GM10266 (cell line): Measurements from ENCODE around the gene COA1.
A peak's percentile ranks its signal among the peaks of the same experiment; 100 is the strongest.

Experiments
- DNase-seq: peaks from one replicate; pipeline ENCODE4 v3.0.0; 2012; ENCODE audit errors: extremely low spot score
- CTCF ChIP-seq: IDR thresholded peaks from 2 replicates; pipeline ENCODE4 v1.5.1; 2012; ENCODE audit warnings: mild to moderate bottlenecking, low read depth; ENCODE audit not compliant: control insufficient read depth, insufficient read depth; ENCODE audit errors: missing control alignments

Gene COA1

GRCh38 chr7:43768887-43769272 lies 39.6 kb upstream of the COA1 start:
- DNase-seq = no peak
- TF ChIP-seq CTCF = no peak

GRCh38 chr7:43768201-43768886 lies 39.0 kb upstream of the COA1 start:
- no peak for TF ChIP-seq CTCF
- no peak for DNase-seq

- no peak for TF ChIP-seq CTCF
- no peak for DNase-seq
These were observed 38.0 kb upstream of the COA1 start for GRCh38 chr7:43767311-43767710.

- no peak for TF ChIP-seq CTCF
- no peak for DNase-seq
These were observed 37.2 kb upstream of the COA1 start for GRCh38 chr7:43766564-43766963.

GRCh38 chr7:43764807-43765491 lies 35.6 kb upstream of the COA1 start:
- DNase-seq = no peak

GRCh38 chr7:43764039-43764761 lies 34.9 kb upstream of the COA1 start:
- TF ChIP-seq CTCF = no peak
- peak; percentile 69 for DNase-seq

More at GRCh38 chr7:43764807-43765491, 35.6 kb upstream of the COA1 start:
- TF ChIP-seq CTCF = no peak
